Endodermal cell (in vitro differentiated cells): Measurements from ENCODE around the gene NOB1. TPM values are rescaled to one million over a fixed set of nuclear protein-coding genes. Genes with fewer than 3 reads are reported as not detected.

ENCODE experiments used
- DNase-seq: peaks from one replicate; pipeline ENCODE4 v3.0.0-alpha.2; 2017
- H3K27ac ChIP-seq: 2 replicates; pipeline ENCODE4 v1.5.1; 2013; ENCODE audit warnings: mild to moderate bottlenecking, low read depth, low read length, moderate library complexity
- H3K27me3 ChIP-seq: 2 replicates; pipeline ENCODE4 v1.6.1; 2013; ENCODE audit warnings: mild to moderate bottlenecking, low read length, moderate library complexity; ENCODE audit not compliant: insufficient read depth, control insufficient read depth, poor library complexity, severe bottlenecking
- H3K36me3 ChIP-seq: 2 replicates; pipeline ENCODE4 v1.7.0; 2013; ENCODE audit warnings: mild to moderate bottlenecking, low read length, moderate library complexity; ENCODE audit not compliant: control insufficient read depth, insufficient read depth
- H3K4me1 ChIP-seq: one replicate; pipeline ENCODE4 v1.7.0; 2013; ENCODE audit warnings: low read length; ENCODE audit not compliant: control insufficient read depth, insufficient read depth
- H3K4me3 ChIP-seq: 2 replicates; pipeline ENCODE4 v1.5.1; 2013; ENCODE audit warnings: mild to moderate bottlenecking, low read length, moderate library complexity
- H3K9ac ChIP-seq: 2 replicates; pipeline ENCODE4 v1.6.1; 2013; ENCODE audit warnings: mild to moderate bottlenecking, low read length, moderate library complexity; ENCODE audit not compliant: poor library complexity, severe bottlenecking; ENCODE audit errors: extremely low read depth
- H3K9me3 ChIP-seq: 2 replicates; pipeline ENCODE4 v1.6.1; 2013; ENCODE audit warnings: mild to moderate bottlenecking, low read length, moderate library complexity; ENCODE audit not compliant: control insufficient read depth
- H3K27ac Mint-ChIP-seq: 2 replicates; pipeline ENCODE4 v1.8.0; 2020; ENCODE audit warnings: mixed read lengths
- H3K27me3 Mint-ChIP-seq: 2 replicates; pipeline ENCODE4 v1.8.0; 2021; ENCODE audit warnings: mild to moderate bottlenecking, mixed read lengths; ENCODE audit not compliant: insufficient read depth
- H3K36me3 Mint-ChIP-seq: 2 replicates; pipeline ENCODE4 v1.8.0; 2020; ENCODE audit warnings: low read depth, mixed read lengths
- H3K4me1 Mint-ChIP-seq: 2 replicates; pipeline ENCODE4 v1.8.0; 2020; ENCODE audit warnings: mixed read lengths
- H3K4me3 Mint-ChIP-seq: 2 replicates; pipeline ENCODE4 v1.8.0; 2020; ENCODE audit warnings: mild to moderate bottlenecking, moderate library complexity, mixed read lengths
- H3K9me3 Mint-ChIP-seq: 2 replicates; pipeline ENCODE4 v1.8.0; 2020; ENCODE audit warnings: mild to moderate bottlenecking, mixed read lengths
- CTCF ChIP-seq: fragments of 200-600 bp; sonication (generic); conservative IDR thresholded peaks from 2 replicates; pipeline ENCODE4 v1.5.0; 2021; ENCODE audit warnings: antibody characterized with exemption, mild to moderate bottlenecking
- WGBS, 2 experiments: methylation state at CpG; one replicate each; pipeline versions ENCODE4 v1.1.5 to v1.1.7; 2013; ENCODE audit warnings: missing lambda C conversion rate in 2 of 2, mixed read lengths in 1 of 2; ENCODE audit not compliant: insufficient coverage in 1 of 2, insufficient read length in 1 of 2; 5-methylcytosine and 5-hydroxymethylcytosine counted together
- total RNA-seq, 2 donors: library from RNA; stranded (reverse); fragmentation: NEBNext Ultra II Directional in 1 of 2; extraction: Animal tissue kit (Norgen Biotek cat#: 25700) in 1 of 2; gene quantifications; 2 replicates in 1 of 2; 3 replicates in 1 of 2; pipeline ENCODE4 v1.2.1, GENCODE V29; 2021

Gene NOB1
- total RNA-seq, 2 donors from 2014 or later, result 53.1 to 53.4 TPM

GRCh38 chr16:69784586-69784985 lies 29.9 kb upstream of the NOB1 start:
- H3K27ac ChIP-seq, result no peak overlapping the region
- no peaks in the 10 kb centered on the region for H3K9me3 Mint-ChIP-seq
- no peak for TF ChIP-seq CTCF
- no peak overlapping the region for H3K27ac Mint-ChIP-seq
- no peaks in the 10 kb centered on the region for H3K9me3 ChIP-seq
- no peak overlapping the region for H3K9ac ChIP-seq
- no peaks in the 10 kb centered on the region for H3K4me1 ChIP-seq
- H3K36me3 Mint-ChIP-seq, result peaks cover 42% of the 10 kb centered on the region
- H3K36me3 ChIP-seq, result peaks cover 18% of the 10 kb centered on the region
- H3K27me3 ChIP-seq, result no peaks in the 10 kb centered on the region
- no peak for DNase-seq
- H3K4me1 Mint-ChIP-seq, result no peaks in the 10 kb centered on the region
- no peak overlapping the region for H3K4me3 Mint-ChIP-seq
- no peaks in the 10 kb centered on the region for H3K27me3 Mint-ChIP-seq
- H3K4me3 ChIP-seq, result no peak overlapping the region
- WGBS, 2 experiments, result 85 to 100% methylated on average over 3 to 5 of the region's 6 CpGs

GRCh38 chr16:69781118-69781517 lies 26.4 kb upstream of the NOB1 start:
- H3K27ac ChIP-seq, result no peak overlapping the region
- H3K9me3 ChIP-seq, result peaks cover 3% of the 10 kb centered on the region
- H3K9me3 Mint-ChIP-seq, result peaks cover 1% of the 10 kb centered on the region
- no peaks in the 10 kb centered on the region for H3K4me1 Mint-ChIP-seq
- H3K4me1 ChIP-seq, result no peaks in the 10 kb centered on the region
- peaks cover 26% of the 10 kb centered on the region for H3K36me3 Mint-ChIP-seq
- no peak overlapping the region for H3K4me3 ChIP-seq
- no peaks in the 10 kb centered on the region for H3K27me3 ChIP-seq
- H3K36me3 ChIP-seq, result peaks cover 2% of the 10 kb centered on the region
- DNase-seq, result no peak
- H3K27ac Mint-ChIP-seq, result peak overlapping the region; percentile 82
- WGBS, 2 experiments, result 87 to 89% methylated on average over 1 to 3 of the region's 3 CpGs
- H3K4me3 Mint-ChIP-seq, result no peak overlapping the region
- no peak for TF ChIP-seq CTCF
- H3K27me3 Mint-ChIP-seq, result no peaks in the 10 kb centered on the region
- H3K9ac ChIP-seq, result no peak overlapping the region

GRCh38 chr16:69779724-69780123 lies 25.0 kb upstream of the NOB1 start:
- H3K9me3 Mint-ChIP-seq, result peaks cover 10% of the 10 kb centered on the region
- no peak overlapping the region for H3K4me3 Mint-ChIP-seq
- H3K27me3 ChIP-seq, result no peaks in the 10 kb centered on the region
- no peak overlapping the region for H3K4me3 ChIP-seq
- no peak for TF ChIP-seq CTCF
- H3K27ac ChIP-seq, result no peak overlapping the region
- peaks cover 15% of the 10 kb centered on the region for H3K9me3 ChIP-seq
- peaks cover 35% of the 10 kb centered on the region for H3K36me3 Mint-ChIP-seq
- no peaks in the 10 kb centered on the region for H3K4me1 Mint-ChIP-seq
- 100% methylated on average over 1 of the region's 2 CpGs; no CpG with 5 or more reads in 1 of the 2 experiments for WGBS, 2 experiments
- no peak overlapping the region for H3K9ac ChIP-seq
- peaks cover 8% of the 10 kb centered on the region for H3K36me3 ChIP-seq
- H3K4me1 ChIP-seq, result no peaks in the 10 kb centered on the region
- H3K27me3 Mint-ChIP-seq, result no peaks in the 10 kb centered on the region
- DNase-seq, result no peak
- H3K27ac Mint-ChIP-seq, result no peak overlapping the region
